ENCODE results near the gene HYI. TPM values are rescaled to one million over a fixed set of nuclear protein-coding genes. Genes with fewer than 3 reads are reported as not detected.

HYI gene
- total and polyA plus RNA-seq, 7 donors: 7.4 to 21.4 (median 12.2) TPM

DNA sequence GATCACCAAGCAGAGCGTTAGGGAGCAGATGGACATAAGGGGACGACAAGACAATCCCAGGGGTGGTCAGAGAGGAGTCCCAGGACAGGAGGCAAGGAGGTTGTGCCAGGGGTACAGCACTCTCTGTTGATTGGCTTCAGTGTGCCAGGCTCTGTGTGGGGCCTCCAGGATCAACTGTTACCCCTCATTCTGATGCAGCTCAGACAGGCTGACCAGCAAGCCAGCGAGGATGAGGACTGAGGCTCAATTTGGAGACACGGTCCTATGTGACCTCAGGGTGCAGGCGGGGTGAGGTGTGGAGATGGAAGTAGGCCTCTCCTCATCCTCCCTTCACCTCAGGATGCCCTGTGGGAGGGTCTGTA, 4.0 kb downstream of the HYI start:
- Histone ChIP-seq H3K4me1 (peaks cover 8% of the 10 kb centered on the region), H3K9me3 (no peaks in the 10 kb centered on the region), H3K36me3 (ENCODE audit: insufficient read depth in 1 of 2, low read depth in 1 of 2) (peaks cover 3 to 76% of the 10 kb centered on the region in 2 donors), H3K27ac (no peak overlapping the region), H3K27me3 (ENCODE audit: insufficient read depth in 3 of 3, low read length in 2 of 3) (no peaks in the 10 kb centered on the region), H3K4me3 (no peak overlapping the region)
- DNase-seq (peak in 1 of 2 donors; percentile 52), ATAC-seq (no peak)
- intact Hi-C loops (cut with DNase I): no loop called here
- WGBS, 3 donors: 76 to 90% (median 77%) methylated on average over 5 of the region's 5 CpGs
- TF ChIP-seq CTCF (IDR thresholded peaks at IDR 0.05): no peak

DNA sequence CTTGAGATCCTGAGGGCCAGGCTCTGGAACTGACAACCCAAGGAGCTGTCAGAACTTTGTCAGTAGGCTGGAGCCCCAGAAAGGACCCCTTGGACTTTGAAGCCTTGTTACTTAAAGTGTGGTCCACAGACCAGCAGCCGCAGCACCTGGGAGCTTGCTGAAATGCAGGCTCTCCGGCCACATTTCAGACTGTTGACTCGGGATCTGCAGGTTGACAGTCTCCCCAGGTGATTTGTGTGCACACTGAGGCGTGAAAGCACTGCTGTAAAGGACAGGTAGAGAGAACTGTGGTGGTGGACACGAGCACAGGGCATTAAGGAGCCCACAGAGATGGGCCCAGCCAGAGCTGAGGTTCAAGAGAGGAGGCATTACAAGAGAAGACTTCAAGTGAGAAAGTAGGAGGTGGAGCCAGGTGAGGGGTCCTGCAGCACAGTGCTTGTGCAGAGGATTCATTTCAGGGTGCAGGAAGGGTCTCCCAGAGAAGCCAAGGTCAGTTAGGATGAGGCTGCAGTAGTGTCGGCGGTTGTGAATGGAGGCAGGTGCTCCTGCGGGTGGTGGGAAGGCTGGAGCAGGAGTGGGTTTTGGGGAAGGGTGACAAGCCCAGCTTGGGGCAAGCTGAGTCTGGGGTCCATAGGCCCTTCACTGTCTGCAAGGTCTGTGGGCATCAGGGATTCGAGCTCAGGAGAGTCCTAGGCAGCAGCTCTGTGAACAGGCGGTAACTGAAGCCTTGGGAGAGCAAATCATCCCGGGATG, 4.6 kb downstream of the HYI start:
- Histone ChIP-seq H3K36me3 (ENCODE audit: insufficient read depth in 1 of 2, low read depth in 1 of 2) (peaks cover 3 to 82% of the 10 kb centered on the region in 2 donors), H3K27ac (no peak overlapping the region), H3K4me1 (peaks cover 6% of the 10 kb centered on the region), H3K27me3 (ENCODE audit: insufficient read depth in 3 of 3, low read length in 2 of 3) (no peaks in the 10 kb centered on the region), H3K9me3 (no peaks in the 10 kb centered on the region), H3K4me3 (no peak overlapping the region)
- intact Hi-C loops (cut with DNase I): no loop called here
- ATAC-seq: no peak
- WGBS, 3 donors: 90 to 93% (median 91%) methylated on average over 11 of the region's 11 CpGs
- DNase-seq: peak in 1 of 2 donors; percentile 35
- no peak for TF ChIP-seq CTCF (IDR thresholded peaks at IDR 0.05)

DNA sequence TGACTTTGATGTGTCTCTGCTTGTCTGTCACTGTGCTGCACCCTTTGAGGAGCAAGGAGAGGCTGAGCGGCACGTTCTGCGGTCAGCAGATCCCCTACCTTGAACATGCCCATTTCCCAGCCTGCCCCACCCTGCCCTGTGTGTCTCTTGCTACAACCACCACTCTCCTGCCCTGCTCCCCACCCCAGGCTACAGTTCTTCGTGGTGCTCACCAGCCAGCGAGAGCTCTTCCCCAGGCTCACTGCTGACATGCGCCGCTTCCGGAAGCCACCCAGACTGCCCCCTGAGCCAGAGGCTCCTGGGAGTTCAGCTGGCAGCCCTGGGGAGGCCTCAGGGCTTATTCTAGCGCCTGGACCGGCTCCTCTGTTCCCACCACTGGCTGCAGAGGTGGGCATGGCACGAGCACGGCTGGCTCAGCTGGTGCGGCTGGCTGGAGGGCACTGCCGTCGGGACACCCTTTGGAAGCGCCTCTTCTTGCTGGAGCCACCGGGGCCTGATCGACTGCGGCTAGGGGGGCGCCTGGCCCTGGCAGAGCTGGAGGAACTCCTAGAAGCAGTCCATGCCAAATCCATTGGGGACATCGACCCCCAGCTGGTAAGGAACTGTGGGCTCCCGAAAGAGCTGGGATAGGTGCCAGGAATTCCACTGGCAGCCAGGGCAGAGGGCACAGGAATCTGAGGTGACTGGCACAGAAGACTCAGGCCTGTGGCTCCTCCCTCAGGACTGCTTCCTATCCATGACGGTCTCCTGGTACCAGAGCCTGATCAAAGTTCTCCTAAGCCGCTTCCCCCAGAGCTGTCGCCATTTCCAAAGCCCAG, 5.6 kb downstream of the HYI start:
- Histone ChIP-seq H3K27me3 (ENCODE audit: insufficient read depth in 3 of 3, low read length in 2 of 3) (no peaks in the 10 kb centered on the region), H3K4me1 (peaks cover 4% of the 10 kb centered on the region), H3K27ac (no peak overlapping the region), H3K9me3 (no peaks in the 10 kb centered on the region), H3K4me3 (no peak overlapping the region), H3K36me3 (ENCODE audit: insufficient read depth in 1 of 2, low read depth in 1 of 2) (peaks cover 3 to 92% of the 10 kb centered on the region in 2 donors)
- DNase-seq: peak in 1 of 2 donors; percentile 46
- intact Hi-C loops (cut with DNase I): no loop called here
- peak in 1 of 4 donors; percentile 14 for ATAC-seq
- 62 to 72% (median 65%) methylated on average over 25 of the region's 25 CpGs for WGBS, 3 donors
- TF ChIP-seq CTCF (IDR thresholded peaks at IDR 0.05): no peak

DNA sequence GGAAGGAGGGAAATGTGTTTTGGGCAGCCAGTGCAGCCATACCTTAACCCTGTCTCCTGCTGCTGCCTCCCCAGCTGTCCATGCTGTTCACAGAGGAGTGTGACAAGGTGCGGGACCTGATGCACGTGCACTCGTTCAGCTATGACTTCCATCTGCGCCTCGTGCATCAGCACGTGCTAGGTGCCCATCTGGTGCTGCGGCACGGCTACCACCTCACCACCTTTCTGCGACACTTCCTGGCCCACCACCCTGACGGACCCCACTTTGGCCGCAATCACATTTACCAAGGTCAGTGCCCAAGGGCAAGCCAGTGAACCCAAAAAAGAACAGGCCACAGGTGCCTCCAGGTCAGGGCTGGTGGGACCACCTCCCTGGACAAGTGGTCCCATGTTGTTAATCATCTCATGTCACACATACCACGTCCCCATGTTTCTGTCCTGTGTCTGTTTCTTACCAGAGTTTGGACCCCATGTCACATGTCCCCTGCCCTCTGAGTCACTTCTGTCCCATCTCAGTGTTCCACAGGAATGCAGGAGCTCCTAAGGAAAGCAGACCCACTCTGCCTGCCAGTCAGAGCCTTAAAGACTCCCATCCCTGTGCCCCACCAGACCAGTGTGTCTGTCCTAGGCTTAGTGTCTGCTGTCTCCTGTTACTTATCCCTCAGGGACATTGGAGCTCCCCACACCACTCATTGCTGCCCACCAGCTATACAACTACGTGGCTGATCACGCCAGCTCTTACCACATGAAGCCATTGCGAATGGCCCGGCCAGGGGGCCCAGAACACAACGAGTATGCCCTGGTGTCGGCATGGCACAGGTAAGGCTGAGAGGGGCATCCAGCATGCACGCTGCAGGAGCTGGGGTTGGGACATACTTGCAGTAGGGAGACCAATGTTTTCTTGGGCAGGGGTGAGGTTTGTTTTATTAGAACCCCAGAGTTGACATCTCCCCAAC, 6.6 kb downstream of the HYI start:
- DNase-seq: peak in 1 of 2 donors; percentile 40
- TF ChIP-seq CTCF (IDR thresholded peaks at IDR 0.05): no peak
- Histone ChIP-seq H3K4me3 (no peak overlapping the region), H3K27ac (no peak overlapping the region), H3K9me3 (no peaks in the 10 kb centered on the region), H3K36me3 (ENCODE audit: insufficient read depth in 1 of 2, low read depth in 1 of 2) (peaks cover 8 to 100% of the 10 kb centered on the region in 2 donors), H3K27me3 (ENCODE audit: insufficient read depth in 3 of 3, low read length in 2 of 3) (no peaks in the 10 kb centered on the region), H3K4me1 (no peaks in the 10 kb centered on the region)
- intact Hi-C loops (cut with DNase I): no loop called here
- no peak for ATAC-seq
- 92 to 94% (median 93%) methylated on average over 19 of the region's 19 CpGs for WGBS, 3 donors
